Ascending aorta (tissue), 2 donors: Measurements from ENCODE around the gene WNT6. TPM values are rescaled to one million over a fixed set of nuclear protein-coding genes. Genes with fewer than 3 reads are reported as not detected.

Experiments used
- DNase-seq, 2 donors: peaks; one replicate each; pipeline ENCODE4 v3.0.0-alpha.2; 2019; ENCODE audit warnings: low spot score in 2 of 2
- H3K27ac ChIP-seq, 2 donors: fragments of 200-600 bp; sonication (generic); one replicate each; pipeline ENCODE4 v1.5.1; 2016 to 2017; ENCODE audit warnings: mild to moderate bottlenecking in 1 of 2
- H3K27me3 ChIP-seq: fragments of 200-600 bp; sonication (generic); one replicate; pipeline ENCODE4 v1.5.1; 2017
- H3K36me3 ChIP-seq, 2 donors: fragments of 200-600 bp; sonication (generic); one replicate each; pipeline ENCODE4 v1.5.1; 2016
- H3K4me1 ChIP-seq, 2 donors: fragments of 200-600 bp; sonication (generic); one replicate each; pipeline ENCODE4 v1.5.1; 2016 to 2017; ENCODE audit warnings: mild to moderate bottlenecking in 1 of 2
- H3K4me3 ChIP-seq, 2 donors: fragments of 200-600 bp; sonication (generic); one replicate each; pipeline ENCODE4 v1.5.1; 2016 to 2017; ENCODE audit warnings: mild to moderate bottlenecking in 1 of 2
- H3K9me3 ChIP-seq, 2 donors: fragments of 200-600 bp; sonication (generic); one replicate each; pipeline ENCODE4 v1.5.1; 2016
- intact Hi-C: fragments of 100-400 bp; cut with DNase I; formaldehyde crosslinking; loops from one replicate; pipeline ENCODE4 v1.15.1; 2023
- total RNA-seq: library from RNA; depleted of rRNA; stranded (reverse); fragments of >200 nt; gene quantifications from one replicate; pipeline ENCODE4 v1.1.0, GENCODE V29; 2016
- TF ChIP-seq, protein P1 (sequence below), 3 experiments: fragments of 200-600 bp in 2 of 3; fragments of 450-650 bp in 1 of 3; sonication (generic) in 2 of 3; IDR thresholded peaks; one replicate each; pipeline ENCODE4 v1.5.1; 2016 to 2019; ENCODE audit warnings: antibody characterized with exemption in 3 of 3, mild to moderate bottlenecking in 1 of 3, moderate library complexity in 1 of 3

WNT6 gene
- total RNA-seq, 1 donor from 2014 or later = 1.2 TPM

DNA sequence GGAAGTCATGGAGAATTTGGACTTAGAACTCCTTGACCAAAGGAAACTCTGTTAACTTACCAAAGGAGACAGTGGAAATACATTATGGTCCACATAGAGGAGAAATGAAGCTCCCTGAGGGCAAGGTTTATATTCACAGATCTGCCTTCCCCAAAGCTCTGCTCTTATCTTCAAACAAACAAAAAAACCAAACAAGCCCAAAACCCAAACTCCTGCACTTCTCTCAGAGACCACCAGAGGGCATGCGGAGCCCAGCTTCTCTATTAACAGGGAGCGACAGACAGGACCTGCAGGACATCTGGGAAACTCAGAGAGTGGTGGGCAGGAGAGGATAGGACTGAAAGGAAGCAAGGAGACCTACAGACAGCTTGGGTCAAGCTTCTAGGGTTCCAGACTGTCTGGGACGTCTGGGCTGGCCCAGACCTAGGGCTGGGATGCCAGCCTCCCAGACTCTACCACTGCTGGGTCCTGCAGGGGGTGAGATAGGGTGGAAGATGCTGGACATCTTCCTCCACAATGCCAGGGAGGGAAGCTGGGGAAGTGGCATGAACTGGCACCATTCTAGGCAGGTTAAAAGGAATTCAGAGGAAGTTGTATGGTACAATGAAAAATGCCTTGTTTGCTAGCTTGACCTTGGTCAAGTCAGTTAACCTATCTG lies 17.1 kb downstream of the WNT6 start:
- Histone ChIP-seq H3K9me3 (no peaks in the 10 kb centered on the region), H3K36me3 (no peaks in the 10 kb centered on the region), H3K27me3 (peaks cover 31% of the 10 kb centered on the region), H3K4me3 (no peak overlapping the region), H3K27ac (no peak overlapping the region), H3K4me1 (peaks cover 0 to 12% of the 10 kb centered on the region in 2 donors)
- intact Hi-C loops = loop anchor here (1.0 kb wide), 1 partner anchor 22 kb away; no protein-coding TSS in a partner anchor
- TF ChIP-seq, protein P1, sequence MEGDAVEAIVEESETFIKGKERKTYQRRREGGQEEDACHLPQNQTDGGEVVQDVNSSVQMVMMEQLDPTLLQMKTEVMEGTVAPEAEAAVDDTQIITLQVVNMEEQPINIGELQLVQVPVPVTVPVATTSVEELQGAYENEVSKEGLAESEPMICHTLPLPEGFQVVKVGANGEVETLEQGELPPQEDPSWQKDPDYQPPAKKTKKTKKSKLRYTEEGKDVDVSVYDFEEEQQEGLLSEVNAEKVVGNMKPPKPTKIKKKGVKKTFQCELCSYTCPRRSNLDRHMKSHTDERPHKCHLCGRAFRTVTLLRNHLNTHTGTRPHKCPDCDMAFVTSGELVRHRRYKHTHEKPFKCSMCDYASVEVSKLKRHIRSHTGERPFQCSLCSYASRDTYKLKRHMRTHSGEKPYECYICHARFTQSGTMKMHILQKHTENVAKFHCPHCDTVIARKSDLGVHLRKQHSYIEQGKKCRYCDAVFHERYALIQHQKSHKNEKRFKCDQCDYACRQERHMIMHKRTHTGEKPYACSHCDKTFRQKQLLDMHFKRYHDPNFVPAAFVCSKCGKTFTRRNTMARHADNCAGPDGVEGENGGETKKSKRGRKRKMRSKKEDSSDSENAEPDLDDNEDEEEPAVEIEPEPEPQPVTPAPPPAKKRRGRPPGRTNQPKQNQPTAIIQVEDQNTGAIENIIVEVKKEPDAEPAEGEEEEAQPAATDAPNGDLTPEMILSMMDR (IDR thresholded peaks at IDR 0.05) = peak; percentile 88 to 97 (median 92)
- peak in 1 of 2 donors; percentile 78 for DNase-seq

DNA sequence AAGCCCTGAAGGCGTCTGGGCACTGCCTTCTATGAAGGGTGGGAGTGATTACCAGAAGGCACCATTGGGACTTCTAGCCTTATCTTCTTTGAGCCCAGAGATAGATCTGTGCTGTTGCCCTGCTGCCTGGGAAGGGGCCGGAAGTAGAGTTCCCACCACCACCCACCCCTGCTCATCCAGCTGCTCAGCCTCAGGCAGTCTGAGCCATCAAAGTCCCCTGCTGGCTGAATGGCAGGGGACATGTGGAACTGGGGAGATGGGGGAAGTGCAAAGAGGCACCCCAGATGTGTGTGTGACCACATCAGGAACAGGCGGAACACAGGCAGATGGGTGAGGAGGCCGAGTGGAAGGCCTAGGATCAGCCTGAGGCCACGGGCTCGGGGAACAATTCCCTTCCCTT lies 17.7 kb downstream of the WNT6 start:
- Histone ChIP-seq H3K27me3 (peaks cover 31% of the 10 kb centered on the region), H3K27ac (no peak overlapping the region), H3K4me1 (peaks cover 0 to 12% of the 10 kb centered on the region in 2 donors), H3K4me3 (no peak overlapping the region), H3K9me3 (no peaks in the 10 kb centered on the region), H3K36me3 (no peaks in the 10 kb centered on the region)
- TF ChIP-seq, protein P1 (IDR thresholded peaks at IDR 0.05) = no peak
- DNase-seq = no peak
- intact Hi-C loops = no loop called here

DNA sequence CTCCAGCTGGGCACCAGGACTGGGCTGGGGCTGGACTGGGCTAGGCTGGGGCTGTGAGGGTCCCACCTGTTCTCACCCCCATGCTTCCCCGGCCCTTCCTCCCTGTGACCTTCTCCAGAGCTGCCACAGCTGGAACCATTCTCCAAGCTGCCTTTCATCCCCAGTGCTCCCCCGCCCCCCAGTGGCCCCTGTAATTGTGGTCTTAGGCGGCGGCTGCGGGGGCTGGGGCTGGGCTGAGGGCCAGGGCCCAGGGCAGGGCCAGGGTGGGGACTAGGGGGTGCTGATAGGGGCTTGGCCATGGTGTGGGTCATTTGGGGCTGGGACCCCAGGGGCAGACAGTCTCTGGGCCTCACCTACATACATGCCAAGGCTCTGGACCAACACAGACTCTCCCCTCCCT lies 18.3 kb downstream of the WNT6 start:
- Histone ChIP-seq H3K36me3 (no peaks in the 10 kb centered on the region), H3K4me1 (peaks cover 0 to 12% of the 10 kb centered on the region in 2 donors), H3K27me3 (peaks cover 31% of the 10 kb centered on the region), H3K4me3 (no peak overlapping the region), H3K27ac (no peak overlapping the region), H3K9me3 (no peaks in the 10 kb centered on the region)
- intact Hi-C loops = no loop called here
- no peak for DNase-seq
- TF ChIP-seq, protein P1 (IDR thresholded peaks at IDR 0.05) = no peak

DNA sequence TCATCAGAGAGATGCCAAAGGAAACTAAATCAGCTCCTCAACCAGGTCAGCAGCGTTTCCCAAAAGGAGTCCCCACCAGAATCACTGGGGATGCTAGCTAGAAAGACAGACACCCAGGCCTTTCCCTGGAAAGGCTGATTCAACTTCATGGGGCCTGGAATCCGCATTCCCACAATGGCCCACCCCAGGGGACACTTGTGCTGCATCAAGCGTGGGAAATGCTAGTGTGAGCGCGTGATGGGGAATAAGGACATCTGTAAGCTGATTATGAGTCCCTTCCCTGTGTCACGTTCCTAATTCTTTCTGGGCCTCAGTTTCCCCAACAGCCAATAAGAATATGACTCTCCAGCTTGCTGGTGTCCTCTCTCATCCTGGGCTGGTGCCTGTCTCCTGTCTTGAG lies 18.9 kb downstream of the WNT6 start:
- no peaks in the 10 kb centered on the region for H3K36me3 ChIP-seq
- intact Hi-C loops = no loop called here
- H3K27me3 ChIP-seq = peaks cover 28% of the 10 kb centered on the region
- no peaks in the 10 kb centered on the region for H3K9me3 ChIP-seq
- no peak for DNase-seq
- H3K4me3 ChIP-seq = no peak overlapping the region
- TF ChIP-seq, protein P1 (IDR thresholded peaks at IDR 0.05) = no peak
- H3K27ac ChIP-seq = no peak overlapping the region
- peaks cover 0 to 16% of the 10 kb centered on the region in 2 donors for H3K4me1 ChIP-seq

DNA sequence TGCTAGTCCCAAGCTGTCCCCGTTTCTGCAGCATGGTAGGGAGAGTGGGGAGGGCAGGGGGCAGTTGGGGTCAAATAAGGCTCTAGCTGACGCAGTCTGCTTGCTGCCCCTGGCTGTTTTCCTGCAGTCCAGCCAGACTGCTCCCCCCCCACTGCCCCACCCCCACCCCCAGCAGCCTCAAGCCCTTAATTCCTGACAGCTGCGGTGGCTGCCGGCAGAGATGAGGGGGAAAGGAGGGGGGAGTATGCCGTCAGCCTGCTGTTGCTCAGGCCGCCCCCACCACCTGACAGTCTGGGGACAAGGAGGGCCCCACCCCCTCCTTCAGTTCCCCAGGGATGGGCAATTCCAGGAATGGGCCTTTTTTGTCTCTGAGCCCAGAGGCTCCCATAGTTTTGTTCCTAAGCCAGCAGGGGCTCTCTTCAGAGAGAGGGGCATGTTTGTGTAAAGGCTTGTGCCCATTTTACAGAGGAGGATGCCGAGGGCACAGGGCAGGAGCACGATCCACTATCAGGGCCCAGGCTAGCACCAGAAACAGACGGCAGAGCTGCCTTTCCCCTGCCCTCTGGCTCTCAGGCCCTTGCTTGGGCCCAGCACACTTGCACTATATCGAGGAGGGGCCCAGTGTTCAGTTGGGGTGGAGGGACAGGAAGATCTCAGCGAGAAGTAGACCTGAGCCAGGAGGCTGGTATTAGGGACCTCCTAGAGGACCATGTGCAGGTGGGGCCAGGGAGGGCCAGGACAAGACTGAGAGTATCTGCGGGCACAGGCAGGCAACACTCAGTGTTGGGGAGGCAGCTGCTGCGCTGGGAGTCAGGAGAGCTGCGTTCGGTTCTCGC lies 19.5 kb downstream of the WNT6 start:
- Histone ChIP-seq H3K4me1 (peaks cover 0 to 22% of the 10 kb centered on the region in 2 donors), H3K36me3 (no peaks in the 10 kb centered on the region), H3K27me3 (peaks cover 25% of the 10 kb centered on the region), H3K27ac (no peak overlapping the region), H3K4me3 (no peak overlapping the region), H3K9me3 (no peaks in the 10 kb centered on the region)
- intact Hi-C loops = no loop called here
- no peak for DNase-seq
- TF ChIP-seq, protein P1 (IDR thresholded peaks at IDR 0.05) = no peak
